HG03280 (cell line): Measurements from ENCODE around the gene INTS14.

ENCODE experiments used
- ATAC-seq: cut with Tn5 transposase; IDR thresholded peaks from one replicate; pipeline ENCODE4 v1.9.1; 2021; ENCODE audit warnings: mild to moderate bottlenecking, moderate library complexity; ENCODE audit not compliant: unreplicated experiment

Gene INTS14

GRCh38 chr15:65610871-65611718 lies at the start of gene INTS14:
Gene INTS14 (minus strand): TSS chr15:65611131. CDS start chr15:65607380, 3,751 bp downstream.
- peak; percentile 96 for ATAC-seq

- ATAC-seq = no peak
Measured at GRCh38 chr15:65659502-65660052, 48.6 kb upstream of the INTS14 start.

GRCh38 chr15:65655457-65655856 lies 44.5 kb upstream of the INTS14 start:
- no peak for ATAC-seq

- ATAC-seq = no peak
Measured at GRCh38 chr15:65655026-65655425, 44.1 kb upstream of the INTS14 start.

- ATAC-seq = no peak
Measured at GRCh38 chr15:65653801-65654521, 43.0 kb upstream of the INTS14 start.

- ATAC-seq = no peak
Measured at GRCh38 chr15:65653341-65653740, 42.4 kb upstream of the INTS14 start.

- ATAC-seq = no peak
Measured at GRCh38 chr15:65651831-65652749, 41.2 kb upstream of the INTS14 start.

- ATAC-seq = no peak
Measured at GRCh38 chr15:65651042-65651322, 40.1 kb upstream of the INTS14 start.

- ATAC-seq = no peak
Measured at GRCh38 chr15:65650312-65651041, 39.5 kb upstream of the INTS14 start.

GRCh38 chr15:65646486-65646885 lies 35.6 kb upstream of the INTS14 start:
- ATAC-seq = no peak

- no peak for ATAC-seq
Measured at GRCh38 chr15:65645392-65645791, 34.5 kb upstream of the INTS14 start.

- ATAC-seq = no peak
Measured at GRCh38 chr15:65644282-65644681, 33.4 kb upstream of the INTS14 start.

GRCh38 chr15:65642594-65642993 lies 31.7 kb upstream of the INTS14 start:
- ATAC-seq = no peak

- no peak for ATAC-seq
Measured at GRCh38 chr15:65641768-65642475, 31.0 kb upstream of the INTS14 start.

GRCh38 chr15:65639509-65639908 lies 28.6 kb upstream of the INTS14 start:
- no peak for ATAC-seq

GRCh38 chr15:65638681-65639089 lies 27.8 kb upstream of the INTS14 start:
- ATAC-seq = no peak

GRCh38 chr15:65638109-65638508 lies 27.2 kb upstream of the INTS14 start:
- no peak for ATAC-seq

- ATAC-seq = no peak
Measured at GRCh38 chr15:65634356-65634755, 23.4 kb upstream of the INTS14 start.

- ATAC-seq = no peak
Measured at GRCh38 chr15:65633752-65634151, 22.8 kb upstream of the INTS14 start.
